Heart left ventricle (tissue), 16 donors: ENCODE data around the gene FSTL5. TPM values are rescaled to one million over a fixed set of nuclear protein-coding genes. Genes with fewer than 3 reads are reported as not detected.

Experiments used
- ATAC-seq, 4 donors: fragments of 200-7000 bp; cut with Tn5 transposase; one replicate each; pipeline ENCODE4 v1.9.1; 2020 to 2022; ENCODE audit warnings: moderate library complexity in 4 of 4, mild to moderate bottlenecking in 3 of 4, moderate number of reproducible peaks in 1 of 4
- DNase-seq, 5 donors: peaks; one replicate each; pipeline ENCODE4 v3.0.0-alpha.2; 2020
- H3K27ac ChIP-seq, 12 donors: fragments of 200-600 bp; sonication (generic) in 4 of 12; one replicate each; pipeline versions ENCODE4 v1.5.0 to v1.8.0; 2016 to 2022; ENCODE audit warnings: mild to moderate bottlenecking in 2 of 12
- H3K27me3 ChIP-seq, 9 donors: fragments of 200-600 bp; sonication (generic) in 2 of 9; one replicate each; pipeline versions ENCODE4 v1.5.1 to v1.8.0; 2016 to 2022; ENCODE audit warnings: mild to moderate bottlenecking in 3 of 9
- H3K36me3 ChIP-seq, 9 donors: fragments of 200-600 bp; sonication (generic) in 2 of 9; one replicate each; pipeline versions ENCODE4 v1.5.0 to v1.8.0; 2018 to 2022; ENCODE audit warnings: mild to moderate bottlenecking in 2 of 9
- H3K4me1 ChIP-seq, 12 donors: fragments of 200-600 bp; sonication (generic) in 4 of 12; one replicate each; pipeline versions ENCODE4 v1.5.0 to v1.8.0; 2016 to 2022; ENCODE audit warnings: mild to moderate bottlenecking in 3 of 12
- H3K4me3 ChIP-seq, 12 donors: fragments of 200-600 bp; sonication (generic) in 4 of 12; one replicate each; pipeline versions ENCODE4 v1.5.0 to v1.8.0; 2017 to 2022; ENCODE audit warnings: mild to moderate bottlenecking in 9 of 12, moderate library complexity in 4 of 12
- H3K9me3 ChIP-seq, 12 donors: fragments of 200-600 bp; sonication (generic) in 4 of 12; one replicate each; pipeline versions ENCODE4 v1.5.0 to v1.8.0; 2016 to 2022; ENCODE audit warnings: mild to moderate bottlenecking in 1 of 12
- POLR2A ChIP-seq, 2 donors: fragments of 450-650 bp; IDR thresholded peaks; one replicate each; pipeline ENCODE4 v1.6.1; 2017; ENCODE audit warnings: antibody characterized with exemption in 2 of 2, mild to moderate bottlenecking in 2 of 2, moderate library complexity in 2 of 2
- WGBS, 4 donors: extraction: QIAGEN DNeasy Blood & Tissue Kit in 2 of 4; methylation state at CpG; one replicate each; pipeline versions ENCODE4 v1.1.5 to v1.1.7; 2013 to 2018; 5-methylcytosine and 5-hydroxymethylcytosine counted together
- intact Hi-C, 10 donors: fragments of 100-400 bp; cut with DNase I; formaldehyde crosslinking; loops; one replicate each; pipeline versions ENCODE4 v1.11.1 to v1.14.2; 2022
- polyA plus RNA-seq, 2 donors: library from polyadenylated mRNA; stranded (reverse); fragments of 200-250 nt; gene quantifications; one replicate each; pipeline ENCODE4 v1.2.3, GENCODE V29; 2013
- total RNA-seq, 9 donors: library from RNA; depleted of rRNA in 2 of 9; stranded (reverse); fragments of >200 nt in 2 of 9; fragmentation: NEBNext Ultra II Directional in 3 of 9; extraction: Animal tissue kit (Norgen Biotek cat#: 25700) in 3 of 9; gene quantifications; one replicate each; pipeline versions ENCODE4 v1.1.0 to v1.2.4, GENCODE V29; 2016 to 2023
- TF ChIP-seq, protein P1 (sequence below), 12 donors: fragments of 200-600 bp; sonication (generic) in 4 of 12; IDR thresholded peaks; one replicate each; pipeline versions ENCODE4 v1.5.0 to v1.8.0; 2018 to 2022; ENCODE audit warnings: antibody characterized with exemption in 12 of 12, mild to moderate bottlenecking in 5 of 12
- donor health status: ischemic (EF 13 %, LVEDD 7.1; RV severe dilation, severe dysfunction).
- donor health status: healthy with polysubstance abuse.
- donor health status: DM: no; HTN: yes; CAD: no.
- donor health status: DM: no; HTN: no; CAD: no.
- donor health status: ischemic (EF 25% LVEDD 6.9; RV normal size, moderate dysfunction).
- donor health status: ischemic (EF 25% LVEDD 5.7; RV mildly dilated, moderate dysfunction).
- donor health status: healthy.
- donor health status: DM: yes; HTN: yes; CAD: no.
- donor health status: ischemic (EF 35%, LVEDD 5.7; RV mildly dilated, moderate dysfunction).
- donor health status: nonischemic (EF 11% LVEDD 7.7; RV severe dilation, severe dysfunction).
- donor health status: DM: yes; HTN: yes; CAD: no.
- donor health status: PGD.
- donor health status: ischemic (EF 29% LVEDD 5.4; RV normal size, mild dysfunction).
- donor health status: nonischemic (EF 23%, LVEDD 6.1; RV moderate dilation, normal function).

The FSTL5 gene
- total and polyA plus RNA-seq, 11 donors = not detected

DNA sequence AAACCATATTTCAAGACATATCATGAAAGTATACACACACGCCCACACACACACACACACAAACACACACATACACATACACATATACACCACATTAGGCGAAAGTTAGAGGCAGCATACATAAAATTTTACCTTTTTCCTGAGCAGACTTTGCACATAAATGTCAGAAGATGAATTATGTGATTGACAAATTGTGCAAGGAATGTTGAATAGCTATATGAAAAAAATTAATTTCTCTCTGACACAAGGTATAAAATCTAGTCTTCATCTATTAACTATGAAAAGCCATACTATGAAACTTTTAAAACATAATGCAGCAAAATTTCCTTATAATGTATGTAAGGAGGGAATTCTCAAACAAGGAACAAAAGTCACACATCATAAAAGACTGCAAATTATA lies 24.4 kb downstream of the FSTL5 start:
- ATAC-seq = no peak
- WGBS, 4 donors = 73 to 81% (median 76%) methylated on average over 2 of the region's 2 CpGs
- Histone ChIP-seq H3K27me3 (no peaks in the 10 kb centered on the region), H3K9me3 (no peaks in the 10 kb centered on the region), H3K36me3 (no peaks in the 10 kb centered on the region), H3K4me3 (no peak overlapping the region), H3K4me1 (no peaks in the 10 kb centered on the region), H3K27ac (no peak overlapping the region)
- no peak for TF ChIP-seq POLR2A (IDR thresholded peaks at IDR 0.05)
- TF ChIP-seq, protein P1, sequence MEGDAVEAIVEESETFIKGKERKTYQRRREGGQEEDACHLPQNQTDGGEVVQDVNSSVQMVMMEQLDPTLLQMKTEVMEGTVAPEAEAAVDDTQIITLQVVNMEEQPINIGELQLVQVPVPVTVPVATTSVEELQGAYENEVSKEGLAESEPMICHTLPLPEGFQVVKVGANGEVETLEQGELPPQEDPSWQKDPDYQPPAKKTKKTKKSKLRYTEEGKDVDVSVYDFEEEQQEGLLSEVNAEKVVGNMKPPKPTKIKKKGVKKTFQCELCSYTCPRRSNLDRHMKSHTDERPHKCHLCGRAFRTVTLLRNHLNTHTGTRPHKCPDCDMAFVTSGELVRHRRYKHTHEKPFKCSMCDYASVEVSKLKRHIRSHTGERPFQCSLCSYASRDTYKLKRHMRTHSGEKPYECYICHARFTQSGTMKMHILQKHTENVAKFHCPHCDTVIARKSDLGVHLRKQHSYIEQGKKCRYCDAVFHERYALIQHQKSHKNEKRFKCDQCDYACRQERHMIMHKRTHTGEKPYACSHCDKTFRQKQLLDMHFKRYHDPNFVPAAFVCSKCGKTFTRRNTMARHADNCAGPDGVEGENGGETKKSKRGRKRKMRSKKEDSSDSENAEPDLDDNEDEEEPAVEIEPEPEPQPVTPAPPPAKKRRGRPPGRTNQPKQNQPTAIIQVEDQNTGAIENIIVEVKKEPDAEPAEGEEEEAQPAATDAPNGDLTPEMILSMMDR (IDR thresholded peaks at IDR 0.05) = no peak
- no peak for DNase-seq
- intact Hi-C loops = no loop called here

DNA sequence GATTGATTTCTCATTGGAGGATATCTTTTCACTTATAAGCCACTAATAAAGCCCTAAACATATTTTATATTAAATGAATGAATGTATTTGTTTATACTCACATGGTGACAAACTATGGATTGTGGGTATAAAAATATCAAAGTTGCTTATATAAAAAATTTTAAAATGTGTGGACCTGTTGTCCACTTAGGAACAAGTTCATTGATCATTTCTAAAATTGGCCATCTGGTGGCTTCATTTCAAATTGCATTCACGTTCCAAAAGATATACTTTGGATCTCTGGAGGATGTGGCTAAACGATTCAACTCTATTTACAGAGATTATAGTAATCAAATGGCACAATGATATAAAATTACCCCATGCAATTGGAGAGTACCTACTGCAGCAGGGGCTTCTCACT lies 32.5 kb downstream of the FSTL5 start:
- H3K27me3 ChIP-seq = no peaks in the 10 kb centered on the region
- WGBS, 4 donors = 26 to 44% (median 42%) methylated on average over 2 of the region's 2 CpGs
- TF ChIP-seq POLR2A (IDR thresholded peaks at IDR 0.05) = no peak
- TF ChIP-seq, protein P1 (IDR thresholded peaks at IDR 0.05) = no peak
- no peak for ATAC-seq
- H3K27ac ChIP-seq = no peak overlapping the region
- no peaks in the 10 kb centered on the region for H3K4me1 ChIP-seq
- no peak overlapping the region for H3K4me3 ChIP-seq
- intact Hi-C loops = no loop called here
- no peaks in the 10 kb centered on the region for H3K9me3 ChIP-seq
- no peak for DNase-seq
- no peaks in the 10 kb centered on the region for H3K36me3 ChIP-seq

DNA sequence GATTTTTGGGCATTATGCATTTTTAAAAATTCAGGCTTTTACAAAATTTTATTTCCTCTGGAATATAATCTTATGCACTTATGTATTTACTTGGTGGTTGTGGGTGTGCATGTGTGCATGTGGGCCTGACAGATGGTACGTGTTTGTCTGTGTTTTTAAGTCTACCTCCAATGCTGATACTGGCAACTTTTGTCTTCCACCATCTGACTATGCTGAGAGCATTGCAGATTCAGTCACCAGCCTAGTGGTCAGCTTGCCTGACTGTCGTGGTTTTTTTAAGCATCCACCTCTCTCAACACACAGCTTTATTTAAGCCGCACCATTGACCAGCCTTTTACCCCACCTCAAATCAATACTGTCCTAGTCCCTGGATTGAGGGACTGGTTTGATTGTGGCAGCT lies 37.1 kb downstream of the FSTL5 start:
- Histone ChIP-seq H3K27ac (no peak overlapping the region), H3K27me3 (no peaks in the 10 kb centered on the region), H3K4me1 (no peaks in the 10 kb centered on the region), H3K4me3 (no peak overlapping the region), H3K36me3 (no peaks in the 10 kb centered on the region), H3K9me3 (no peaks in the 10 kb centered on the region)
- ATAC-seq = no peak
- WGBS, 4 donors = 61 to 73% (median 62%) methylated on average over 3 of the region's 3 CpGs
- intact Hi-C loops = no loop called here
- no peak for DNase-seq
- TF ChIP-seq, protein P1 (IDR thresholded peaks at IDR 0.05) = no peak
- TF ChIP-seq POLR2A (IDR thresholded peaks at IDR 0.05) = no peak

DNA sequence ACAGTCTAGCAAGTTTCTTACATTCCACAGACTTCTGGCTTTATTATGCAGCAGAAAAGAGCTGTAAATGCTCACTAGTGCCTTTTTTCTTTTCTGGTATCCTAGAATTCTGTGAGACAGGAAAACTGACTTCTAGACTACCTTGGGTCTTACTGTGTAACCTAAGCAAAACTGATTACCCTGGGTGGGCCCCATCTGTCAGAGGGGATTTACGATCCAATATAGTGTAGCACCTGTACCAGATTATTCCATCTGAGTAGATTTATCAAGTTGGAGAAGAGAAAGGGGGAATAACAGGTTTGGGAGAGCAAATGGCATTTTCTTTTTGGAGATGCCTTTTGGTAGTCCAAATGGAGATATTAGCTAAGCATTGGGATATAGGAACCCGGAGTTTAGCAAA lies 46.7 kb downstream of the FSTL5 start:
- H3K27me3 ChIP-seq = no peaks in the 10 kb centered on the region
- H3K4me1 ChIP-seq = no peaks in the 10 kb centered on the region
- H3K9me3 ChIP-seq = no peaks in the 10 kb centered on the region
- intact Hi-C loops = no loop called here
- TF ChIP-seq POLR2A (IDR thresholded peaks at IDR 0.05) = no peak
- TF ChIP-seq, protein P1 (IDR thresholded peaks at IDR 0.05) = no peak
- no peak overlapping the region for H3K4me3 ChIP-seq
- H3K27ac ChIP-seq = no peak overlapping the region
- WGBS, 4 donors = 74 to 84% (median 75%) methylated on average over 2 of the region's 2 CpGs
- ATAC-seq (no peak), DNase-seq (no peak)
- no peaks in the 10 kb centered on the region for H3K36me3 ChIP-seq
